Fibroblast of lung (primary cell): ENCODE measurements around the gene TNKS1BP1.

Source experiments
- EZH2 ChIP-seq: IDR thresholded peaks from 2 replicates; pipeline ENCODE4 v1.5.1; 2012; ENCODE audit warnings: low read length, control low read depth, mild to moderate bottlenecking; ENCODE audit errors: missing control alignments
- TF ChIP-seq, protein P1 (sequence below), 2 donors: IDR thresholded peaks in 1 of 2; conservative IDR thresholded peaks in 1 of 2; 1 replicate in 1 of 2; 2 replicates in 1 of 2; pipeline ENCODE4 v1.5.1; 2011 to 2012; ENCODE audit warnings: low read length in 2 of 2, control low read depth in 1 of 2, inconsistent platforms in 1 of 2, low read depth in 1 of 2, mild to moderate bottlenecking in 1 of 2

DNA sequence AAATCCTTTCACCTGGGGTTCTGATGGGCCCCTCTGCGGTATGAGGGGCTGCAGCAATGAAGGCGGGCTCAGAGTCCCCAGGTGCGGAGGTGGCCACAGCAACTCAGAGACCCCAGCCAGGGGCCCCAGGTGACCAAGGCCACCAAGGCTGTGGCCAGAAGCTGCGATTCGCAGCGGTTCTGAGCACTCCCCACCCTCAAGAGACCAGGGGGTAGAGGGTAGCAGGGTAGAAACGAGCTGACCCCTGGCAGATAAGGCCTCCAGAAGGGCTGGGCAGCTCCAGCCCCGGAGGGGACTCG is 948 bp downstream of the TNKS1BP1 start:
- TF ChIP-seq, protein P1, sequence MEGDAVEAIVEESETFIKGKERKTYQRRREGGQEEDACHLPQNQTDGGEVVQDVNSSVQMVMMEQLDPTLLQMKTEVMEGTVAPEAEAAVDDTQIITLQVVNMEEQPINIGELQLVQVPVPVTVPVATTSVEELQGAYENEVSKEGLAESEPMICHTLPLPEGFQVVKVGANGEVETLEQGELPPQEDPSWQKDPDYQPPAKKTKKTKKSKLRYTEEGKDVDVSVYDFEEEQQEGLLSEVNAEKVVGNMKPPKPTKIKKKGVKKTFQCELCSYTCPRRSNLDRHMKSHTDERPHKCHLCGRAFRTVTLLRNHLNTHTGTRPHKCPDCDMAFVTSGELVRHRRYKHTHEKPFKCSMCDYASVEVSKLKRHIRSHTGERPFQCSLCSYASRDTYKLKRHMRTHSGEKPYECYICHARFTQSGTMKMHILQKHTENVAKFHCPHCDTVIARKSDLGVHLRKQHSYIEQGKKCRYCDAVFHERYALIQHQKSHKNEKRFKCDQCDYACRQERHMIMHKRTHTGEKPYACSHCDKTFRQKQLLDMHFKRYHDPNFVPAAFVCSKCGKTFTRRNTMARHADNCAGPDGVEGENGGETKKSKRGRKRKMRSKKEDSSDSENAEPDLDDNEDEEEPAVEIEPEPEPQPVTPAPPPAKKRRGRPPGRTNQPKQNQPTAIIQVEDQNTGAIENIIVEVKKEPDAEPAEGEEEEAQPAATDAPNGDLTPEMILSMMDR (conservative IDR thresholded peaks at IDR 0.05 in 1 of 2, IDR thresholded peaks at IDR 0.05 in 1 of 2; ENCODE audit: low read depth in 1 of 2, low read length in 2 of 2), result no peak
- no peak for TF ChIP-seq EZH2
